ENCODE results near the gene LDHD.
A peak's percentile ranks its signal among the peaks of the same experiment; 100 is the strongest.

DNA sequence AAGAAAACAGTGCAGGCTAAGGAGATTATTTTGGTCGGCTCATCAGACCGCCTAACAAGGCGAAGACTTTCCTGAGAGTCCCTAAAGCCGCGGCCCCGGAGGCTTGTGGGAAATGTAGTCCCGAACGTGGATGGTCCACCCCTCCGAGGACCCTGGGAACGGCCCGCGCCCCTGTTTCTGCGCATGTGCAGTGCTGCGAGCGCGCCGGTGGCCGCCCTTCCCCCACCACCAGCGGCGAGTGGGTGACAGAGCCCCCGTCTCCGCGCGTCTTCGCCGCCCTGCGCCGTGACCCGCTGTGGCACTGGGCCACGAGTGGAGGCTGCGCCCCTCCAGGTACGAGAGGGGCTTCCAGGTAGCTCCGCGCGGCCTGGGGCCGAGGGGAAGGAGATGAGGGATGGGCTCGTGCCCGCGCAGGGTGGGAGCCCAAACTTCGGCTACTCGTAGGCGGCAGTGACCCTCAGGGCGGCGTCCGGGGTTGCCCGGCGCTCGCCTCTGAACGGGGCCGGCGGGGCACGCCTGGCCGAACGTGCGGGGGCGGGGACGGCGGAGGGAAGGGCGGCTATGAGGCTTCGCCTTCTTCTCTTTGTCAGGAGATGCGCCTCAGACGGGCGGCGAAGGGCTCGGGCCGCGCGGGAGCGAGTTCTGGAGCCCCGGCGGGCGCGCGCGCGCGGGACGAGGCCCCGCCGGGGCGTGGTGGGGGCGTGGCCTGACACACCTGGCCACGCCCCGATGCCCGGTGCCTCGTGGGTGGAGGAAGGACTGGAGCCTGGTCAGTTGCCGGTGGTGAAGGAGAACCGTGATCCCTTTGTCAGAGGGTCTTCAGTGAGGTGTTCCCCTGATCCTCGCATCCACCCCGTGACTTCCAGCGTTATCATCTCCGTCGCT, 32.0 kb upstream of the LDHD start, which contains the start of gene ZFP1:
- TF ChIP-seq, protein P1, sequence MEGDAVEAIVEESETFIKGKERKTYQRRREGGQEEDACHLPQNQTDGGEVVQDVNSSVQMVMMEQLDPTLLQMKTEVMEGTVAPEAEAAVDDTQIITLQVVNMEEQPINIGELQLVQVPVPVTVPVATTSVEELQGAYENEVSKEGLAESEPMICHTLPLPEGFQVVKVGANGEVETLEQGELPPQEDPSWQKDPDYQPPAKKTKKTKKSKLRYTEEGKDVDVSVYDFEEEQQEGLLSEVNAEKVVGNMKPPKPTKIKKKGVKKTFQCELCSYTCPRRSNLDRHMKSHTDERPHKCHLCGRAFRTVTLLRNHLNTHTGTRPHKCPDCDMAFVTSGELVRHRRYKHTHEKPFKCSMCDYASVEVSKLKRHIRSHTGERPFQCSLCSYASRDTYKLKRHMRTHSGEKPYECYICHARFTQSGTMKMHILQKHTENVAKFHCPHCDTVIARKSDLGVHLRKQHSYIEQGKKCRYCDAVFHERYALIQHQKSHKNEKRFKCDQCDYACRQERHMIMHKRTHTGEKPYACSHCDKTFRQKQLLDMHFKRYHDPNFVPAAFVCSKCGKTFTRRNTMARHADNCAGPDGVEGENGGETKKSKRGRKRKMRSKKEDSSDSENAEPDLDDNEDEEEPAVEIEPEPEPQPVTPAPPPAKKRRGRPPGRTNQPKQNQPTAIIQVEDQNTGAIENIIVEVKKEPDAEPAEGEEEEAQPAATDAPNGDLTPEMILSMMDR (IDR thresholded peaks at IDR 0.05), result no peak
- TF ChIP-seq EP300 (IDR thresholded peaks at IDR 0.05), result peak; percentile 24
